ENCODE data around the gene MYO15A.

- TF ChIP-seq, protein P1, sequence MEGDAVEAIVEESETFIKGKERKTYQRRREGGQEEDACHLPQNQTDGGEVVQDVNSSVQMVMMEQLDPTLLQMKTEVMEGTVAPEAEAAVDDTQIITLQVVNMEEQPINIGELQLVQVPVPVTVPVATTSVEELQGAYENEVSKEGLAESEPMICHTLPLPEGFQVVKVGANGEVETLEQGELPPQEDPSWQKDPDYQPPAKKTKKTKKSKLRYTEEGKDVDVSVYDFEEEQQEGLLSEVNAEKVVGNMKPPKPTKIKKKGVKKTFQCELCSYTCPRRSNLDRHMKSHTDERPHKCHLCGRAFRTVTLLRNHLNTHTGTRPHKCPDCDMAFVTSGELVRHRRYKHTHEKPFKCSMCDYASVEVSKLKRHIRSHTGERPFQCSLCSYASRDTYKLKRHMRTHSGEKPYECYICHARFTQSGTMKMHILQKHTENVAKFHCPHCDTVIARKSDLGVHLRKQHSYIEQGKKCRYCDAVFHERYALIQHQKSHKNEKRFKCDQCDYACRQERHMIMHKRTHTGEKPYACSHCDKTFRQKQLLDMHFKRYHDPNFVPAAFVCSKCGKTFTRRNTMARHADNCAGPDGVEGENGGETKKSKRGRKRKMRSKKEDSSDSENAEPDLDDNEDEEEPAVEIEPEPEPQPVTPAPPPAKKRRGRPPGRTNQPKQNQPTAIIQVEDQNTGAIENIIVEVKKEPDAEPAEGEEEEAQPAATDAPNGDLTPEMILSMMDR (IDR thresholded peaks at IDR 0.05), result no peak
- TF ChIP-seq EZH2 (IDR thresholded peaks at IDR 0.05; ENCODE audit: borderline replicate concordance, insufficient read depth, low read depth, low read length, poor library complexity, severe bottlenecking), result no peak
Observed at GRCh38 chr17:18172531-18173278, 64.1 kb downstream of the MYO15A start.

All from B cell (primary cell).